ENCODE measurements around the gene UTP18. TPM values are rescaled to one million over a fixed set of nuclear protein-coding genes. Genes with fewer than 3 reads are reported as not detected.
"Not testable (repeated sequence)": the region's sequence is repeated elsewhere in the genome, so short reads cannot be mapped to it uniquely, and the experiment has no call there.

UTP18 gene
- total and polyA plus RNA-seq, 9 of the 15 experiments (the other 6 are each of a cell fraction or from before 2014, with no cell fraction given) = 31.1 to 99.2 (median 66.7) TPM

DNA sequence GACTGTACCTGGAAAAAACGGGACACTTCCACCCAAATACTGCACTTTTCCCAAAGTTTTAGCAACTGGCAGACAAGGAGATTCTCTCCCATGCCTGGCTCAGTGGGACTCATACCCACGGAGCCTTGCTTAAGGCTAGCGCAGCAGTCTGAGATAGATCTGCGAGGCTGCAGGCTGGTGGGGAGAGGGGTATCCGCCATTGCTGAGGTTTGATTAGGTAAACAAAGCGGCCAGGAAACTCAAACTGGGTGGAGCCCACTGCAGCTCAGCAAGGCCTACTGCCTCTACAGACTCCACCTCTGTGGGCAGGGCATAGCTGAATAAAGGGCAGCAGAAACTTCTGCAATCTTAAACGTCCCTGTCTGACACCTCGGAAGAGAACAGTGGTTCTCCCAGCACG is 44.8 kb downstream of the UTP18 start:
- BruUV-seq (replicated peaks) = no TSS peak
- no peak for FAIRE-seq

GRCh38 chr17:51312003-51312402 is 51.7 kb downstream of the UTP18 start:
- H3K79me2 ChIP-seq (ENCODE audit: control insufficient read depth, insufficient read depth, low read length); H3K4me1 ChIP-seq (replicated peaks in 1 of 2; ENCODE audit: control insufficient read depth in 2 of 2, insufficient read depth in 2 of 2, low read length in 2 of 2); H2AFZ ChIP-seq (ENCODE audit: low read depth, low read length); FAIRE-seq; H3K4me2 ChIP-seq (ENCODE audit: insufficient read depth, low read length); POLR2A ChIA-PET; H3K27ac ChIP-seq (ENCODE audit: extremely low read depth, low read depth, low read length); H4K20me1 ChIP-seq (replicated peaks; ENCODE audit: control insufficient read depth, insufficient read depth, low read length); H3K4me3 ChIP-seq; intact Hi-C loops (cut with micrococcal nuclease); BruUV-seq (replicated peaks); H3K9ac ChIP-seq (ENCODE audit: insufficient read depth in 1 of 2, low read depth in 2 of 2, low read length in 2 of 2); DNase-seq (ENCODE audit: extremely low read depth in 1 of 4, low spot score in 3 of 4); CTCF ChIA-PET (ENCODE audit: low intra/inter-chr PET ratio); in situ Hi-C loops (cut with MboI); H3K9me3 ChIP-seq (replicated peaks; ENCODE audit: control insufficient read depth, insufficient read depth, low read depth, low read length); H3K27me3 ChIP-seq (ENCODE audit: control insufficient read depth in 2 of 2, insufficient read depth in 2 of 2, low read length in 2 of 2); H3K9me1 ChIP-seq (ENCODE audit: control insufficient read depth, insufficient read depth, low read length); H3K36me3 ChIP-seq (ENCODE audit: control insufficient read depth, insufficient read depth, low read length); ATAC-seq: not testable (repeated sequence)
- WGBS (ENCODE audit: insufficient coverage, low coverage, missing lambda C conversion rate) = 0% methylated on average over 1 of the region's 1 CpG
- TF ChIP-seq MAFG (tag; conservative IDR thresholded peaks at IDR 0.05) (peak; percentile 29; the same call in 1 of the 2 replicates), ZNF316 (IDR thresholded peaks at IDR 0.05) (peak; percentile 75), C11orf30 (IDR thresholded peaks at IDR 0.05; ENCODE audit: low read depth) (peak; percentile 52; the same call in 1 of the 2 replicates)

More for the DNA sequence above, 44.8 kb downstream of the UTP18 start:
- Histone ChIP-seq H3K9me3 (replicated peaks; ENCODE audit: control insufficient read depth, insufficient read depth, low read depth, low read length) (no peaks in the 10 kb centered on the region), H3K9ac (ENCODE audit: insufficient read depth in 1 of 2, low read depth in 2 of 2, low read length in 2 of 2) (no peak overlapping the region), H3K4me2 (ENCODE audit: insufficient read depth, low read length) (no peak overlapping the region), H3K4me3 (no peak overlapping the region), H3K27ac (ENCODE audit: extremely low read depth, low read depth, low read length) (no peak overlapping the region), H3K27me3 (ENCODE audit: control insufficient read depth in 2 of 2, insufficient read depth in 2 of 2, low read length in 2 of 2) (no peaks in the 10 kb centered on the region), H3K79me2 (ENCODE audit: control insufficient read depth, insufficient read depth, low read length) (no peaks in the 10 kb centered on the region), H3K4me1 (replicated peaks in 1 of 2; ENCODE audit: control insufficient read depth in 2 of 2, insufficient read depth in 2 of 2, low read length in 2 of 2) (no peaks in the 10 kb centered on the region; a peak in 1 of 5 replicates), H3K9me1 (ENCODE audit: control insufficient read depth, insufficient read depth, low read length) (no peaks in the 10 kb centered on the region), H2AFZ (ENCODE audit: low read depth, low read length) (no peak overlapping the region), H3K36me3 (ENCODE audit: control insufficient read depth, insufficient read depth, low read length) (no peaks in the 10 kb centered on the region), H4K20me1 (replicated peaks; ENCODE audit: control insufficient read depth, insufficient read depth, low read length) (no peaks in the 10 kb centered on the region)
- CTCF ChIA-PET (ENCODE audit: low intra/inter-chr PET ratio) = no interaction called here
- in situ Hi-C loops (cut with MboI) = no loop called here
- TF ChIP-seq YY1 (IDR thresholded peaks at IDR 0.05; ENCODE audit: borderline replicate concordance in 1 of 3, control insufficient read depth in 1 of 3, extremely low read depth in 1 of 3, insufficient read depth in 3 of 3, insufficient read length in 1 of 3, insufficient replicate concordance in 2 of 3, low read depth in 1 of 3, low read length in 2 of 3) = peak in 1 of 3 experiments; percentile 39
- TF ChIP-seq DEAF1 (CRISPR knock-in tag; IDR thresholded peaks at IDR 0.05) = no peak
- DNase-seq (ENCODE audit: extremely low read depth in 1 of 4, low spot score in 3 of 4) = no peak
- POLR2A ChIA-PET = no interaction called here
- 19% methylated on average over 9 of the region's 9 CpGs for WGBS (ENCODE audit: insufficient coverage, low coverage, missing lambda C conversion rate)
- intact Hi-C loops (cut with micrococcal nuclease) = no loop called here
- no peak for ATAC-seq
